D721Med (cell line): Measurements from ENCODE around the gene TEDC2.
A peak's percentile ranks its signal among the peaks of the same experiment; 100 is the strongest.

ENCODE experiments used
- DNase-seq: peaks from one replicate; pipeline ENCODE4 v3.0.0; 2011; ENCODE audit warnings: low spot score; ENCODE audit not compliant: insufficient read length
- FAIRE-seq: peaks from 2 replicates; lab custom pipeline; 2011; peaks lifted over from hg19 to GRCh38; lab: Jason Lieb, UNC
- CTCF ChIP-seq: IDR thresholded peaks from 2 replicates; pipeline ENCODE4 v1.5.1; 2012; ENCODE audit warnings: mild to moderate bottlenecking, control low read depth; ENCODE audit not compliant: insufficient read depth; ENCODE audit errors: missing control alignments

The TEDC2 gene

GRCh38 chr16:2466667-2467527, 7.0 kb downstream of the TEDC2 start:
- FAIRE-seq (no peak), DNase-seq (no peak)
- no peak for TF ChIP-seq CTCF

- DNase-seq (peak; percentile 72), FAIRE-seq (no peak)
- no peak for TF ChIP-seq CTCF
Observed at GRCh38 chr16:2467528-2468232, 7.8 kb downstream of the TEDC2 start.

- no peak for TF ChIP-seq CTCF
- no peak for FAIRE-seq
- DNase-seq = no peak
Observed at GRCh38 chr16:2468233-2468724, 8.4 kb downstream of the TEDC2 start.

GRCh38 chr16:2468725-2469398, 9.0 kb downstream of the TEDC2 start:
- DNase-seq (peak; percentile 96), FAIRE-seq (no peak)
- TF ChIP-seq CTCF = no peak

GRCh38 chr16:2469399-2470233, 9.7 kb downstream of the TEDC2 start:
- DNase-seq (no peak), FAIRE-seq (no peak)
- no peak for TF ChIP-seq CTCF

- TF ChIP-seq CTCF = no peak
- FAIRE-seq (no peak), DNase-seq (no peak)
Observed at GRCh38 chr16:2470234-2470601, 10.3 kb downstream of the TEDC2 start.
